WERI-Rb-1 (cell line): ENCODE measurements around the gene VWF.

ENCODE experiments used
- DNase-seq: peaks from one replicate; pipeline ENCODE4 v3.0.0-alpha.2; 2020
- H3K27ac ChIP-seq: fragments of 250-450 bp; sonication (Bioruptor Pico); 2 replicates; pipeline ENCODE4 v1.5.1; 2020; ENCODE audit warnings: mild to moderate bottlenecking, moderate library complexity
- H3K27me3 ChIP-seq: fragments of 250-450 bp; sonication (Bioruptor Pico); 2 replicates; pipeline ENCODE4 v1.5.1; 2021; ENCODE audit warnings: mild to moderate bottlenecking, low read depth, moderate library complexity; ENCODE audit not compliant: insufficient read depth, severe bottlenecking
- H3K36me3 ChIP-seq: fragments of 250-450 bp; sonication (Bioruptor Pico); 2 replicates; pipeline ENCODE4 v1.5.1; 2020; ENCODE audit warnings: mild to moderate bottlenecking, moderate library complexity
- H3K4me3 ChIP-seq: 2 replicates; pipeline ENCODE4 v1.5.1; 2011; ENCODE audit warnings: low read depth, mild to moderate bottlenecking, control low read depth, low read length
- H3K9me3 ChIP-seq: fragments of 250-450 bp; sonication (Bioruptor Pico); 2 replicates; pipeline ENCODE4 v1.5.1; 2021; ENCODE audit warnings: mild to moderate bottlenecking, moderate library complexity; ENCODE audit not compliant: severe bottlenecking
- CTCF ChIP-seq: IDR thresholded peaks from 2 replicates; pipeline ENCODE4 v1.5.1; 2011; ENCODE audit warnings: low read depth, mild to moderate bottlenecking, control low read depth, inconsistent platforms, low read length

Gene VWF

GRCh38 chr12:6070472-6071257, 53.8 kb downstream of the VWF start:
- H3K27ac ChIP-seq = no peak overlapping the region
- H3K36me3 ChIP-seq = no peaks in the 10 kb centered on the region
- no peak for TF ChIP-seq CTCF
- H3K27me3 ChIP-seq = no peaks in the 10 kb centered on the region
- no peaks in the 10 kb centered on the region for H3K9me3 ChIP-seq
- no peak for DNase-seq
- H3K4me3 ChIP-seq = no peak overlapping the region

DNA sequence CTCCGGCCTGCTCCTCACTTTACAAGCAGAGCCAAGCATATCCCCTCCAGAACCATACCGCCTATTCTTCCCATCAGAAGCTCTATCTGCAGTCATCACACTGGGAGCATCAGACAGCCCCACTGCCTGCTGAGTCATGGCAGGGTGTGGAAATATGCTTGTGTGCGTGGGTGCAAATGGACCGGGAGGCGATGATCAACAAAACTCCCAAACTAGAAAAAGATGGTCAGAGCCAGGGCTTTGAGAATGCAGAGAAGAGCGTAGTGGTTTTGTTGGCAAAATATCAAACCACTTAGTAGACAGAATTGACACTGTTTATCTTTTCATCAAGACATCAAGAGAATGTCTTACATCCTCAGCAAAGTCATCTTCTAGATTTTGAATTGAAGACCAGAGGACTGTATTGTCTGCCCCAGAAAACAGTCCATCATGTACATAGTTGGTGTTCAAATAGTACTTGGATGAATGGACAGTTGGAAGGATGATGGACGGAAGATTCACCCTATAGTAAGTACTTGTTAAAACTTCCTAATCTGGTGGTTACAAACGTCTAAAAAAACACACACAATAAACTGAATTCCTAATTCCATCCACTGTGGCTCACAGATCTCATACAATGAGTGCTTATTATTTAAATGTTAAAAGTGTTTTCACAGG, 54.9 kb downstream of the VWF start:
- no peak for TF ChIP-seq CTCF
- Histone ChIP-seq H3K36me3 (no peaks in the 10 kb centered on the region), H3K27ac (no peak overlapping the region), H3K9me3 (no peaks in the 10 kb centered on the region), H3K27me3 (no peaks in the 10 kb centered on the region), H3K4me3 (no peak overlapping the region)
- DNase-seq = no peak

GRCh38 chr12:6068227-6068626, 56.2 kb downstream of the VWF start:
- H3K9me3 ChIP-seq = no peaks in the 10 kb centered on the region
- TF ChIP-seq CTCF = no peak
- DNase-seq = no peak
- H3K36me3 ChIP-seq = no peaks in the 10 kb centered on the region
- H3K27ac ChIP-seq = no peak overlapping the region
- H3K4me3 ChIP-seq = no peak overlapping the region
- H3K27me3 ChIP-seq = no peaks in the 10 kb centered on the region

- H3K9me3 ChIP-seq = no peaks in the 10 kb centered on the region
- peak; percentile 59 for DNase-seq
- H3K4me3 ChIP-seq = no peak overlapping the region
- peak; percentile 55 for TF ChIP-seq CTCF
- no peaks in the 10 kb centered on the region for H3K27me3 ChIP-seq
- H3K36me3 ChIP-seq = no peaks in the 10 kb centered on the region
- no peak overlapping the region for H3K27ac ChIP-seq
Observed at GRCh38 chr12:6067152-6067916, 57.1 kb downstream of the VWF start.

DNA sequence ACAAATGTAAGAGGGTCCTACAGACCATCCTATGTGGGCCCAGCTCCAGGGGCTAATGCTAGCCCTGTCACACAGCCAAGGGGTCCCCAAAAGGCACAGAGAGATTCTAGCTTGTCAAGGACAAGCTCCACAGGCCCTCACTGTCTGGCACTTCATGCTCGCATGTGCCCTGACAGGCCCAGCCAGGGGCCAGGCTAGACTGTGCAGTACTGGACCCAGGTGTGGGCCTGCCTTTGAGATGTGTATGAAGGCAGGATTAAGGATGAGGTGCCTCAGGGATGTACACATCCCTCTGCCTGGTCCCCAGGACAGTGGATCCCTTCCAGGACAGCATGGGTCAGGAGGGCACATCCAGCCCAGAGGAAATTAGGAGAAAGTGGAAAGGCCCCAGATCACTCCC, 57.8 kb downstream of the VWF start:
- H3K27ac ChIP-seq = no peak overlapping the region
- no peaks in the 10 kb centered on the region for H3K9me3 ChIP-seq

More for the DNA sequence above, 57.8 kb downstream of the VWF start:
- H3K27me3 ChIP-seq = no peaks in the 10 kb centered on the region
- no peak for TF ChIP-seq CTCF
- no peak for DNase-seq
- no peak overlapping the region for H3K4me3 ChIP-seq
- H3K36me3 ChIP-seq = no peaks in the 10 kb centered on the region
